ENCODE measurements around the gene FAM163B.

FAM163B gene

GRCh38 chr9:133638711-133639110, 29.5 kb upstream of the FAM163B start:
- Histone ChIP-seq H3K27me3 (replicated peaks; ENCODE audit: insufficient read depth, low read length) (peaks cover 97% of the 10 kb centered on the region), H3K9me3 (replicated peaks; ENCODE audit: insufficient read depth, low read length) (no peaks in the 10 kb centered on the region), H3K9ac (ENCODE audit: low read length) (no peak overlapping the region), H3K79me2 (ENCODE audit: low read length) (no peaks in the 10 kb centered on the region), H3K9me2 (replicated peaks; ENCODE audit: insufficient read depth, low read length) (no peaks in the 10 kb centered on the region), H2AFZ (ENCODE audit: low read length) (no peak overlapping the region), H4K20me1 (ENCODE audit: insufficient read depth, low read length) (no peaks in the 10 kb centered on the region), H3K4me3 (ENCODE audit: low read length) (no peak overlapping the region), H3K4me2 (ENCODE audit: low read depth, low read length) (no peak overlapping the region), H3F3A (ENCODE audit: insufficient read depth, low read length) (no peaks in the 10 kb centered on the region), H3K36me3 (replicated peaks; ENCODE audit: insufficient read depth, low read length) (no peaks in the 10 kb centered on the region), H3K27ac (ENCODE audit: low read length) (no peak overlapping the region), H3K4me1 (ENCODE audit: low read length) (no peaks in the 10 kb centered on the region)
- no peak for TF ChIP-seq EZH2 (optimal IDR thresholded peaks at IDR 0.05; ENCODE audit: low read depth, low read length)
- TF ChIP-seq EZH2phosphoT487 (IDR thresholded peaks at IDR 0.05; ENCODE audit: low read length), result no peak
- no peak for TF ChIP-seq CTCF (IDR thresholded peaks at IDR 0.05; ENCODE audit: low read length)
- no peak for DNase-seq

GRCh38 chr9:133638076-133638475, 28.9 kb upstream of the FAM163B start:
- no peaks in the 10 kb centered on the region for H3K9me3 ChIP-seq (replicated peaks; ENCODE audit: insufficient read depth, low read length)
- H3K27ac ChIP-seq (ENCODE audit: low read length), result no peak overlapping the region
- H4K20me1 ChIP-seq (ENCODE audit: insufficient read depth, low read length), result no peaks in the 10 kb centered on the region
- no peaks in the 10 kb centered on the region for H3K79me2 ChIP-seq (ENCODE audit: low read length)
- no peak for TF ChIP-seq EZH2phosphoT487 (IDR thresholded peaks at IDR 0.05; ENCODE audit: low read length)
- no peak for TF ChIP-seq EZH2 (optimal IDR thresholded peaks at IDR 0.05; ENCODE audit: low read depth, low read length)
- TF ChIP-seq CTCF (IDR thresholded peaks at IDR 0.05; ENCODE audit: low read length), result no peak
- no peak overlapping the region for H3K4me3 ChIP-seq (ENCODE audit: low read length)
- H2AFZ ChIP-seq (ENCODE audit: low read length), result no peak overlapping the region
- peaks cover 92% of the 10 kb centered on the region for H3K27me3 ChIP-seq (replicated peaks; ENCODE audit: insufficient read depth, low read length)
- H3K9me2 ChIP-seq (replicated peaks; ENCODE audit: insufficient read depth, low read length), result no peaks in the 10 kb centered on the region
- H3K9ac ChIP-seq (ENCODE audit: low read length), result no peak overlapping the region
- H3K4me2 ChIP-seq (ENCODE audit: low read depth, low read length), result no peak overlapping the region
- no peaks in the 10 kb centered on the region for H3K36me3 ChIP-seq (replicated peaks; ENCODE audit: insufficient read depth, low read length)
- no peaks in the 10 kb centered on the region for H3K4me1 ChIP-seq (ENCODE audit: low read length)
- DNase-seq, result no peak
- no peaks in the 10 kb centered on the region for H3F3A ChIP-seq (ENCODE audit: insufficient read depth, low read length)

- Histone ChIP-seq H2AFZ (ENCODE audit: low read length) (no peak overlapping the region), H3K4me2 (ENCODE audit: low read depth, low read length) (no peak overlapping the region), H3K36me3 (replicated peaks; ENCODE audit: insufficient read depth, low read length) (no peaks in the 10 kb centered on the region), H3F3A (ENCODE audit: insufficient read depth, low read length) (no peaks in the 10 kb centered on the region), H3K27me3 (replicated peaks; ENCODE audit: insufficient read depth, low read length) (peaks cover 91% of the 10 kb centered on the region), H3K9me3 (replicated peaks; ENCODE audit: insufficient read depth, low read length) (no peaks in the 10 kb centered on the region), H3K9me2 (replicated peaks; ENCODE audit: insufficient read depth, low read length) (no peaks in the 10 kb centered on the region), H3K79me2 (ENCODE audit: low read length) (no peaks in the 10 kb centered on the region), H3K4me1 (ENCODE audit: low read length) (no peaks in the 10 kb centered on the region), H3K4me3 (ENCODE audit: low read length) (no peak overlapping the region), H3K27ac (ENCODE audit: low read length) (no peak overlapping the region), H3K9ac (ENCODE audit: low read length) (no peak overlapping the region), H4K20me1 (ENCODE audit: insufficient read depth, low read length) (no peaks in the 10 kb centered on the region)
- no peak for TF ChIP-seq CTCF (IDR thresholded peaks at IDR 0.05; ENCODE audit: low read length)
- TF ChIP-seq EZH2 (optimal IDR thresholded peaks at IDR 0.05; ENCODE audit: low read depth, low read length), result no peak
- TF ChIP-seq EZH2phosphoT487 (IDR thresholded peaks at IDR 0.05; ENCODE audit: low read length), result no peak
- no peak for DNase-seq
Measured at GRCh38 chr9:133637451-133638055, 28.4 kb upstream of the FAM163B start.

Measured in MM.1S (cell line).